Stomach (tissue), 4 donors: ENCODE measurements around the gene TDRKH.

ENCODE experiments used
- CTCF ChIP-seq, 7 experiments: fragments of 450-650 bp in 4 of 7; fragments of 200-600 bp in 3 of 7; sonication (generic) in 3 of 7; IDR thresholded peaks; one replicate each; pipeline ENCODE4 v1.5.1; 2016 to 2019; ENCODE audit warnings: antibody characterized with exemption in 7 of 7, control low read depth in 2 of 7, mild to moderate bottlenecking in 1 of 7
- POLR2A ChIP-seq, 4 donors: fragments of 450-650 bp; IDR thresholded peaks; one replicate each; pipeline ENCODE4 v1.6.1; 2016; ENCODE audit warnings: antibody characterized with exemption in 4 of 4, control low read depth in 2 of 4, mild to moderate bottlenecking in 1 of 4, moderate library complexity in 1 of 4
- POLR2AphosphoS5 ChIP-seq, 3 donors: sonication (generic); formaldehyde crosslinking; IDR thresholded peaks; one replicate each; pipeline ENCODE4 v1.6.1; 2016; ENCODE audit warnings: antibody characterized with exemption in 3 of 3

- TF ChIP-seq CTCF (IDR thresholded peaks at IDR 0.05), result peak in 1 of 7 experiments; percentile 14
- TF ChIP-seq POLR2A (IDR thresholded peaks at IDR 0.05), result peak in 2 of 4 donors; percentile 65 to 67
- peak in 2 of 3 donors; percentile 86 to 88 for TF ChIP-seq POLR2AphosphoS5 (IDR thresholded peaks at IDR 0.05)
These were observed 41.3 kb upstream of the TDRKH start, which contains the start of gene RORC for GRCh38 chr1:151831605-151832004.
